AG09319 (cell line): ENCODE results near the gene KIAA0408.

ENCODE experiments used
- DNase-seq: peaks from one replicate; pipeline ENCODE4 v3.0.0-alpha.2; 2010; ENCODE audit warnings: low read depth; ENCODE audit errors: extremely low read depth
- TF ChIP-seq, protein P1 (sequence below): IDR thresholded peaks from 2 replicates; pipeline ENCODE4 v1.5.1; 2011; ENCODE audit warnings: low read depth, mild to moderate bottlenecking, inconsistent platforms, low read length, moderate library complexity

KIAA0408 gene

DNA sequence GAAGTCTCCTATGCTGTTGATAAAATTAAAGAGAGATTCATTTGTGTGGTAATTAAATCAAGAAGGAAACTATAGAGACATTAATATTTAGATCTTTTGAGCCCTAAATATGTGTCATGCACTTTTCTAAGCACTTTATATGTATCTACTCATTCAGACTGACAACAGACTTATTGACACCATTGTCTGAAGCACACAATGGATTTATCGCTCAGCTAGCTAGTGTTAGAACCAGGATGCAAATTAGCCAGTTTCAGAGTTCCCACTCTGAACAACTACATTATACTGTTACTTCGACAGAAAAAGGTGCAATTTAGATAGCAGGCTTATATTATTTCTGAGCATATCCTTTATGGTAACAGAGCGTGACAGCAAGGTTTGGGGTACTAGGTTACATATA lies 27.7 kb upstream of the KIAA0408 start:
- TF ChIP-seq, protein P1, sequence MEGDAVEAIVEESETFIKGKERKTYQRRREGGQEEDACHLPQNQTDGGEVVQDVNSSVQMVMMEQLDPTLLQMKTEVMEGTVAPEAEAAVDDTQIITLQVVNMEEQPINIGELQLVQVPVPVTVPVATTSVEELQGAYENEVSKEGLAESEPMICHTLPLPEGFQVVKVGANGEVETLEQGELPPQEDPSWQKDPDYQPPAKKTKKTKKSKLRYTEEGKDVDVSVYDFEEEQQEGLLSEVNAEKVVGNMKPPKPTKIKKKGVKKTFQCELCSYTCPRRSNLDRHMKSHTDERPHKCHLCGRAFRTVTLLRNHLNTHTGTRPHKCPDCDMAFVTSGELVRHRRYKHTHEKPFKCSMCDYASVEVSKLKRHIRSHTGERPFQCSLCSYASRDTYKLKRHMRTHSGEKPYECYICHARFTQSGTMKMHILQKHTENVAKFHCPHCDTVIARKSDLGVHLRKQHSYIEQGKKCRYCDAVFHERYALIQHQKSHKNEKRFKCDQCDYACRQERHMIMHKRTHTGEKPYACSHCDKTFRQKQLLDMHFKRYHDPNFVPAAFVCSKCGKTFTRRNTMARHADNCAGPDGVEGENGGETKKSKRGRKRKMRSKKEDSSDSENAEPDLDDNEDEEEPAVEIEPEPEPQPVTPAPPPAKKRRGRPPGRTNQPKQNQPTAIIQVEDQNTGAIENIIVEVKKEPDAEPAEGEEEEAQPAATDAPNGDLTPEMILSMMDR: no peak

DNA sequence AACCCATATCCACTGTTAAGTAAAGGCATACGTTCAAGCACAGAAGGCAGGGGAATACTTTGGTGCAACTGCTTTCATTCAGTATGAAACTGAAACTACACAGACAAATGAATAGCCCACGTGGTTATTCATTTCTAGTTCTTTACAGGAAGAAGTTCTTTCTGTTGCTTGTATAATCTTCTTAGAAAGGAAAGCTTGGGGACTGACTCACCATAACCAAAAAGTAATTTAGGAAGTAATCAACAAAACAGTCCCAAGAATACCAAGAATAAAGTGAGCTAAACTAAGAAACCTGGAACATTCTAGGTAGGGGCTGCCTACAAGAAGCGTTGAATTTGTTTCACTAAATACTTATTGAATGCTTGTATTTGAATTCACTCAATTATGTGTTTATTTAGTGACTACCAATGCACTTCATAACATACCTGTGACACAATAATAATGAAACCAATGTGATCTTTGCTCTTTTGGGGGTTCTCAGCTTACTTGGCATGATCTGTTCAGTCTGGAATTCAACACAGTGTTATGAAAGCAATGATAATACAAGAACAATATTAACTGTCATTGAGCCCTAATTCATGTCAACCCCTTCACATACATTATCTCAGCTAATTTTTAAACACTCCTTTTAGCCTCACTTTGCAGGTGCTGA lies 25.1 kb upstream of the KIAA0408 start:
- no peak for DNase-seq
- TF ChIP-seq, protein P1: no peak

More for the DNA sequence above, 27.7 kb upstream of the KIAA0408 start:
- no peak for DNase-seq

DNA sequence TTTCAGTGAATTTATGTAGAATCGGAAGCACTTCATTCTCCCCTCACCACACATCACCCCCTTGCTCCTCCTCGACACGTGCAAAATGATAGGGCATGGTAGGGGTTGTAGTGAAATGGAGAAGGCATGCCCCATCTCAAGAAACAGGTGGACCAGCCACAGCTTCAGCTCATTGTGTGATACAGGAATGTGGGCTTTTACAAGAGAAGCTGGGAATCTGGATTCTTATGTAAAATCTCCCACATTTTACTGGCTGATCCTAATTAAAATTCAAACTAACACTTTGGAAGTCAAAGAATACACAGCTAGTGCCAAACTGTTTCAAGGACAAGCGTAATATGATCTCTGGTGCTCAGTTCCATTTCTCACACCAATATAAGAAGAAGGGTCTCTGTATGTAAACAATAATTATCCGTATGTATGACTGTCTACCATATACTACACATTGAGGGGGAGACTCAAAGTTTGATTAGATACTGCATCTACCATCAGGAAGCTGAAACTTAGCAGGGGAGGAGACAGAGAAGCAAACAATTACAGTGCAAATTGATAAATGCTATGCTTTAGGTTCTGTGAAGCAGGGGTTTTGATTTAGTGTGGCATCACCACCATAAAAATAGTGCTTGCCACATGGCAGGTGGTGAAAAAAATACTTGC lies 24.3 kb upstream of the KIAA0408 start:
- TF ChIP-seq, protein P1: no peak
- DNase-seq: no peak

DNA sequence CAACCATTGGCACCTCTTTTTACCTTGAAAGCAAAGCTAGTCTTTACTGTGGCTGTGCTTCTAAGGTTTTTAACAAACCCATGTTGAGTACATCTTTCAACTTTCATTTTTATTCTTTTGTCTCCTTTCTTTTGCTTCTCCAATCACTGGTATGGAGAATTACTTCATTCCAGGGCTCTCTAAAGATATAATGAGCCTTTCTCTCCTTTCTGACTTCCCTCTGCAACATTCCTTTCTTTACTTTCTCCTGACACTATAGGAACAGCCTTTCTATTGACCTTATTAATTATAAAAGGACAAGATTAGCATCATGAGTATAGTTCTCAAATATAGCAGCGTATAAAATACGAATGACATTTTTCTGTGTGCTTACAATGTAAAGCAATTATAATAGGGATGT lies 23.1 kb upstream of the KIAA0408 start:
- TF ChIP-seq, protein P1: no peak
- DNase-seq: no peak

DNA sequence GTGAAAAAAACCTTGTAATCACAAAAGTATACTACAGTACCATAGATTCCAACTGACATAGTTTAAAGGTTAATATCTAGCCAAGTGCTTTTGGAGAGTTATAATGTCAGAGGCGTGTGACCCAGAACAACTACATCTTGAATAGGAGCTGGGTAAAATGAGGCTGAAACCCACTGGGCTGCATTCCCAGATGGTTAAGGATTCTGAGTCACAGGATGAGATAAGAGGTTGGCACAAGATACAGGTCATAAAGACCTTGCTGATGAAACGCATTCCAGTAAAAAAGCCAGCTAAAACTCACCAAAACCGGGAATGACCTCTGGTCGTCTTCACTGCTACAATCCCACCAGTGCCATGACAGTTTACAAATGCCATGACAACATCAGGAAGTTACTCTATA lies 22.4 kb upstream of the KIAA0408 start:
- TF ChIP-seq, protein P1: no peak
- no peak for DNase-seq

DNA sequence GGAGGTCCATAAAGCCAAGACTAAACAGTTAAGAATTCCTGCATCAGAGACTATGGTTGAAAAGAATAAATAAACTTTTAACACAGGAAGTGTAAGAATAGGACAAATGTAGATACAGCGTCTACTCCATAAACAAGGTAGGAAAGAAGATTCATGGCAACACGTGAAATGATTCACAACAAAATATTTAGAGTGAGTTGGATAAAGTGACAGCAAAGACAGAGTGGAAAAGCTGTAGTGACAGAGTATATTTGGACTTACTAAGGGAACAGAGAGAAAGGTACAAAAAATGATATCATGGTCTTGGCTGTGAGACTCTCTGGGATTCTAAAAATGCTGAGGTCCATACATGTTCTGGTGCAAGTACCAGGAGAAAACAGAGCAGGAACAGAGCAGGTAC lies 21.9 kb upstream of the KIAA0408 start:
- DNase-seq: no peak
- TF ChIP-seq, protein P1: no peak

DNA sequence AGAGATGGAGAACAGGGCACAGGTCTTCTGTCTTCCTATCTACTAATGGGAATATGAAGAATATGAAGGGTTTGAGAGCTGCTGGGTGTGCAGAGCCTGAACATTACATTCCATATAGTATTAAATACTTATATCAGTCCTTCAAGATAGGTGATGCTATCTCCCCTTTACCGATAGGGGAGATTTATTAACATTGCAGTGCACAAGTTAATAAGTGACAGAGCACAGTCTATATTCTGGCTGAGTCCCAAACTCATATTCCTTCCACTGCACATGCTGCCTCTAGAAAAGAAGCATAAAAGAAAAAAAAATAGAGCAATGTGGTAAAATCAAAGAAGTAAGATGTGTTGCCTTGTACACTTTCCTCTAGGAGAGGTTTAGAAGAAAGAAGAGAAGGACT lies 18.5 kb upstream of the KIAA0408 start:
- TF ChIP-seq, protein P1: no peak
- DNase-seq: no peak
